RWPE2 (cell line): ENCODE measurements around the gene TRAK1.

Experiments used
- ATAC-seq: fragments of 200-7000 bp; cut with Tn5 transposase; 3 replicates; pipeline ENCODE4 v1.9.1; 2021; ENCODE audit warnings: low read depth
- DNase-seq: peaks from one replicate; pipeline ENCODE4 v3.0.0-alpha.2; 2020; ENCODE audit warnings: low spot score
- H3K27ac ChIP-seq: fragments of 450-650 bp; 2 replicates; pipeline ENCODE4 v1.5.1; 2017; ENCODE audit warnings: mild to moderate bottlenecking; ENCODE audit not compliant: poor library complexity, severe bottlenecking
- H3K27me3 ChIP-seq: fragments of 250-450 bp; sonication (Bioruptor Pico); 2 replicates; pipeline ENCODE4 v1.5.1; 2021; ENCODE audit warnings: mild to moderate bottlenecking, moderate library complexity; ENCODE audit not compliant: insufficient read depth, poor library complexity, severe bottlenecking
- H3K36me3 ChIP-seq: fragments of 250-450 bp; sonication (Bioruptor Pico); 2 replicates; pipeline ENCODE4 v1.5.1; 2020; ENCODE audit warnings: low read depth, mild to moderate bottlenecking, moderate library complexity
- H3K4me1 ChIP-seq: fragments of 250-450 bp; sonication (Bioruptor Pico); 2 replicates; pipeline ENCODE4 v1.5.1; 2021; ENCODE audit warnings: mild to moderate bottlenecking, moderate library complexity; ENCODE audit not compliant: insufficient read depth, poor library complexity, severe bottlenecking
- H3K4me3 ChIP-seq: fragments of 250-450 bp; sonication (Bioruptor Pico); 2 replicates; pipeline ENCODE4 v1.5.1; 2021; ENCODE audit warnings: mild to moderate bottlenecking, moderate library complexity; ENCODE audit not compliant: severe bottlenecking
- H3K9me3 ChIP-seq: fragments of 250-450 bp; sonication (Bioruptor Pico); 2 replicates; pipeline ENCODE4 v1.5.1; 2021; ENCODE audit warnings: mild to moderate bottlenecking, moderate library complexity; ENCODE audit not compliant: severe bottlenecking
- CTCF ChIP-seq: fragments of 450-650 bp; IDR thresholded peaks from one replicate; pipeline ENCODE4 v1.5.1; 2017; ENCODE audit warnings: mild to moderate bottlenecking, moderate library complexity; ENCODE audit not compliant: poor library complexity, severe bottlenecking

Gene TRAK1

GRCh38 chr3:42143440-42143839 lies 52.3 kb downstream of the TRAK1 start:
- no peak overlapping the region for H3K4me3 ChIP-seq
- ATAC-seq, result no peak
- no peaks in the 10 kb centered on the region for H3K9me3 ChIP-seq
- no peak for DNase-seq
- H3K27me3 ChIP-seq, result no peaks in the 10 kb centered on the region
- no peak for TF ChIP-seq CTCF
- no peaks in the 10 kb centered on the region for H3K4me1 ChIP-seq
- no peak overlapping the region for H3K27ac ChIP-seq
- H3K36me3 ChIP-seq, result no peaks in the 10 kb centered on the region

- H3K36me3 ChIP-seq, result no peaks in the 10 kb centered on the region
- no peaks in the 10 kb centered on the region for H3K4me1 ChIP-seq
- ATAC-seq (no peak), DNase-seq (no peak)
- no peaks in the 10 kb centered on the region for H3K27me3 ChIP-seq
- H3K27ac ChIP-seq, result no peak overlapping the region
- no peak for TF ChIP-seq CTCF
- no peak overlapping the region for H3K4me3 ChIP-seq
- H3K9me3 ChIP-seq, result no peaks in the 10 kb centered on the region
These were observed 53.1 kb downstream of the TRAK1 start for GRCh38 chr3:42144209-42144608.

GRCh38 chr3:42148086-42148848 lies 57.1 kb downstream of the TRAK1 start:
- no peaks in the 10 kb centered on the region for H3K36me3 ChIP-seq
- H3K27me3 ChIP-seq, result no peaks in the 10 kb centered on the region
- no peaks in the 10 kb centered on the region for H3K9me3 ChIP-seq
- no peak overlapping the region for H3K4me3 ChIP-seq
- DNase-seq (no peak), ATAC-seq (no peak)
- H3K27ac ChIP-seq, result no peak overlapping the region
- peaks cover 15% of the 10 kb centered on the region for H3K4me1 ChIP-seq
- TF ChIP-seq CTCF, result no peak

GRCh38 chr3:42148982-42149432 lies 57.9 kb downstream of the TRAK1 start:
- peak; percentile 84 for ATAC-seq
- no peak overlapping the region for H3K27ac ChIP-seq

More at GRCh38 chr3:42148982-42149432, 57.9 kb downstream of the TRAK1 start:
- H3K4me1 ChIP-seq, result peaks cover 15% of the 10 kb centered on the region
- no peaks in the 10 kb centered on the region for H3K9me3 ChIP-seq
- no peaks in the 10 kb centered on the region for H3K27me3 ChIP-seq
- no peak for DNase-seq
- H3K4me3 ChIP-seq, result no peak overlapping the region
- TF ChIP-seq CTCF, result no peak
- no peaks in the 10 kb centered on the region for H3K36me3 ChIP-seq
